HepG2 (cell line): ENCODE data around the gene CATSPERD. TPM values are rescaled to one million over a fixed set of nuclear protein-coding genes. Genes with fewer than 3 reads are reported as not detected.

Experiments used
- CBX2 ChIP-seq, 2 experiments: fragments of 200-600 bp in 1 of 2; sonication (generic); formaldehyde crosslinking in 1 of 2; IDR thresholded peaks; 2 replicates each; pipeline versions ENCODE4 v1.7.0 to v1.8.1; 2018 to 2022; ENCODE audit warnings: low read depth in 2 of 2, low read length in 1 of 2, mild to moderate bottlenecking in 1 of 2, missing genetic modification reagents in 1 of 2
- GLI4 ChIP-seq: sonication (generic); formaldehyde crosslinking; IDR thresholded peaks from 2 replicates; pipeline ENCODE4 v1.5.1; 2020; ENCODE audit warnings: missing genetic modification reagents, mild to moderate bottlenecking, moderate library complexity, borderline replicate concordance
- GZF1 ChIP-seq: sonication (generic); formaldehyde crosslinking; IDR thresholded peaks from 2 replicates; pipeline ENCODE4 v1.5.1; 2020; ENCODE audit warnings: mild to moderate bottlenecking, missing genetic modification reagents
- JUNB ChIP-seq: sonication (generic); formaldehyde crosslinking; IDR thresholded peaks from 2 replicates; pipeline ENCODE4 v1.8.0; 2022; ENCODE audit warnings: missing genetic modification reagents, mild to moderate bottlenecking, borderline replicate concordance
- LCORL ChIP-seq, 2 experiments: fragments of 450-650 bp in 1 of 2; sonication (generic) in 1 of 2; formaldehyde crosslinking in 1 of 2; IDR thresholded peaks; 2 replicates each; pipeline versions ENCODE4 v1.5.0 to v1.6.1; 2017 to 2020; ENCODE audit warnings: antibody characterized with exemption in 1 of 2, missing genetic modification reagents in 1 of 2
- RFXAP ChIP-seq: sonication (generic); formaldehyde crosslinking; IDR thresholded peaks from 2 replicates; pipeline ENCODE4 v1.4.0; 2020; ENCODE audit warnings: missing genetic modification reagents, borderline replicate concordance
- SETDB1 ChIP-seq: sonication (generic); formaldehyde crosslinking; IDR thresholded peaks from 2 replicates; pipeline ENCODE4 v1.5.1; 2020; ENCODE audit warnings: missing genetic modification reagents, mild to moderate bottlenecking, borderline replicate concordance
- SIN3B ChIP-seq: fragments of 150-350 bp; IDR thresholded peaks from 2 replicates; pipeline ENCODE4 v1.6.1; 2014; ENCODE audit warnings: low read length
- SRSF4 ChIP-seq: fragments of 200-400 bp; formaldehyde crosslinking; IDR thresholded peaks from one replicate; pipeline ENCODE4 v1.6.1; 2018; ENCODE audit warnings: mild to moderate bottlenecking, low read depth, low read length, moderate library complexity; ENCODE audit not compliant: poor library complexity, severe bottlenecking
- STAG1 ChIP-seq: sonication (generic); formaldehyde crosslinking; IDR thresholded peaks from 2 replicates; pipeline ENCODE4 v1.4.0; 2020; ENCODE audit warnings: missing genetic modification reagents
- TMF1 ChIP-seq: sonication (generic); formaldehyde crosslinking; IDR thresholded peaks from 2 replicates; pipeline ENCODE4 v1.8.1; 2022; ENCODE audit warnings: low read depth, missing genetic modification reagents
- ZC3H13 ChIP-seq: sonication (generic); formaldehyde crosslinking; IDR thresholded peaks from 2 replicates; pipeline ENCODE4 v1.8.1; 2023; ENCODE audit warnings: mild to moderate bottlenecking, missing genetic modification reagents, moderate library complexity
- ZNF136 ChIP-seq: sonication (generic); formaldehyde crosslinking; IDR thresholded peaks from 2 replicates; pipeline ENCODE4 v1.8.1; 2022; ENCODE audit warnings: low read depth, mild to moderate bottlenecking, moderate library complexity, missing genetic modification reagents
- ZNF207 ChIP-seq: fragments of 450-650 bp; IDR thresholded peaks from 2 replicates; pipeline ENCODE4 v1.6.1; 2016; ENCODE audit warnings: antibody characterized with exemption, borderline replicate concordance
- ZNF251 ChIP-seq: sonication (generic); formaldehyde crosslinking; IDR thresholded peaks from 2 replicates; pipeline ENCODE4 v1.9.0; 2021; ENCODE audit warnings: mild to moderate bottlenecking, missing genetic modification reagents
- ZNF496 ChIP-seq: sonication (generic); formaldehyde crosslinking; IDR thresholded peaks from 2 replicates; pipeline ENCODE4 v1.8.1; 2023; ENCODE audit warnings: mild to moderate bottlenecking, moderate library complexity, missing genetic modification reagents; ENCODE audit not compliant: insufficient replicate concordance
- ZNF614 ChIP-seq: IDR thresholded peaks from 2 replicates; pipeline ENCODE4 v1.6.1; 2018; ENCODE audit warnings: missing biosample characterization, missing genetic modification reagents, inconsistent platforms, borderline replicate concordance
- ZNF773 ChIP-seq: sonication (generic); formaldehyde crosslinking; IDR thresholded peaks from 2 replicates; pipeline ENCODE4 v1.4.0; 2020; ENCODE audit warnings: missing genetic modification reagents, borderline replicate concordance
- polyA plus RNA-seq, 8 experiments: library from polyadenylated mRNA; depleted of rRNA in 3 of 8; stranded (reverse) in 7 of 8; unstranded in 1 of 8; fragments of >200 nt; fragmentation: Illumina TruSeq in 4 of 8; extraction: Trizol in 4 of 8; gene quantifications; 2 replicates each; pipeline versions ENCODE4 v1.2.1 to v1.2.3, GENCODE V29; 2011 to 2016; ENCODE audit warnings: low read depth in 4 of 8, missing spikeins in 1 of 8, mixed read lengths in 1 of 8; ENCODE audit not compliant: insufficient read depth in 1 of 8
- total RNA-seq, 5 experiments: library from RNA; depleted of rRNA; stranded (reverse); fragments of >200 nt; fragmentation: Illumina TruSeq; extraction: Trizol; gene quantifications; 2 replicates each; pipeline ENCODE4 v1.2.3, GENCODE V29; 2016; ENCODE audit warnings: low read depth in 1 of 5
- TF ChIP-seq, protein P1 (sequence below), 2 experiments: sonication (generic) in 1 of 2; formaldehyde crosslinking in 1 of 2; IDR thresholded peaks; 2 replicates each; pipeline versions ENCODE4 v1.4.0 to v1.6.1; 2016 to 2020; ENCODE audit warnings: borderline replicate concordance in 1 of 2, low read depth in 1 of 2, mild to moderate bottlenecking in 1 of 2, missing genetic modification reagents in 1 of 2
- TF ChIP-seq, protein P2 (sequence below): sonication (generic); formaldehyde crosslinking; IDR thresholded peaks from 2 replicates; pipeline ENCODE4 v1.8.1; 2023; ENCODE audit warnings: mild to moderate bottlenecking, moderate library complexity, missing genetic modification reagents
- TF ChIP-seq, protein P3 (sequence below): sonication (generic); formaldehyde crosslinking; conservative IDR thresholded peaks from 2 replicates; pipeline ENCODE4 v1.8.0; 2022; ENCODE audit warnings: mild to moderate bottlenecking, moderate library complexity, missing genetic modification reagents

Gene CATSPERD
- total and polyA plus RNA-seq, 2 of the 13 experiments (the other 11 are each of a cell fraction or from before 2014, with no cell fraction given) = 0.04 TPM; not detected in 1

DNA sequence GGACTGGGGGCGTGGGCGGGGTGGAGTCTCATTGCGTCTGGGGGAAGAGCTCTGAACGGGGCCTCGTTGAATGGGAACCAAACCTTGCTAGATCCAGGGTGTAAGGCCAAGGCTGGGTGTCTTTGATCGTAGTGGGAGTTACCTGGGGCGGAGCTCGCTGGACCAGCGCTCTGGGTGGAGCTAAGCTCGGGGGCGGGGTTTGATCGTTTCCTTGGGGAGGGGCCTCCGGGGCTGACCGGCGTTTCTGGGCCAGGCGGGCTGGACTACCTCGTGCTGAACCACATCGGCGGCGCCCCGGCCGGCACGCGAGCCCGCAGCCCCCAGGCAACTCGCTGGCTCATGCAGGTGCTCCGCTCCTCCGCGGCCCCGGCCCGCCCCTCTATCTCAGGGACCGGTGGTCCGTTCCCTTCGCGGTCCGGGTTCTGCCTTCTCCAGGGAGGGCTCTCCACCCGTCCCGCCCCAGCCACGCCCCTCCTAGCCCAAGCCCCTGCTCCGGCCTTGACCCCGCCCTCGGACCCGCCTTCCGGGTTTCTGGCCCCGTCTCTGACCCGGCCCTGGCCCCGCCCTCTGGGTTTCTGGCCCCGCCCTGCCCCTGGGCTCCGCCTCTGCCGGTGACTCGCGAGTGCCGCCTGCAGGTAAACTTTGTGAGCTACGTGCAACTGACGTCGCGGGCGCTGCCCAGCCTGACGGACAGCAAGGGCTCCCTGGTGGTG, 33.6 kb upstream of the CATSPERD start (continued):
- TF ChIP-seq RFXAP (CRISPR knock-in tag) (0 out of 2 replicates have a peak, but pooled peaks have one; percentile 28), TMF1 (no peak), SETDB1 (CRISPR knock-in tag) (no peak), GLI4 (CRISPR knock-in tag) (no peak), ZC3H13 (CRISPR knock-in tag) (no peak; the same call in 1 of the 2 replicates), SRSF4 (no peak), ZNF496 (CRISPR knock-in tag) (no peak), JUNB (CRISPR knock-in tag) (no peak), CBX2 (IDR thresholded peaks at IDR 0.05; ENCODE audit: low read depth, low read length) (no peak), CBX2 (CRISPR knock-in tag; IDR thresholded peaks at IDR 0.05; ENCODE audit: low read depth) (no peak), ZNF773 (CRISPR knock-in tag) (no peak), SIN3B (no peak; the same call in 1 of the 2 replicates), STAG1 (CRISPR knock-in tag) (peak; percentile 49), GZF1 (CRISPR knock-in tag) (no peak), LCORL (IDR thresholded peaks at IDR 0.05) (no peak), LCORL (CRISPR knock-in tag; IDR thresholded peaks at IDR 0.05) (peak; percentile 59), ZNF614 (CRISPR knock-in tag) (no peak), ZNF251 (CRISPR knock-in tag) (no peak), ZNF136 (CRISPR knock-in tag) (peak; percentile 81; the same call in 1 of the 2 replicates), ZNF207 (no peak)
- TF ChIP-seq, protein P1, sequence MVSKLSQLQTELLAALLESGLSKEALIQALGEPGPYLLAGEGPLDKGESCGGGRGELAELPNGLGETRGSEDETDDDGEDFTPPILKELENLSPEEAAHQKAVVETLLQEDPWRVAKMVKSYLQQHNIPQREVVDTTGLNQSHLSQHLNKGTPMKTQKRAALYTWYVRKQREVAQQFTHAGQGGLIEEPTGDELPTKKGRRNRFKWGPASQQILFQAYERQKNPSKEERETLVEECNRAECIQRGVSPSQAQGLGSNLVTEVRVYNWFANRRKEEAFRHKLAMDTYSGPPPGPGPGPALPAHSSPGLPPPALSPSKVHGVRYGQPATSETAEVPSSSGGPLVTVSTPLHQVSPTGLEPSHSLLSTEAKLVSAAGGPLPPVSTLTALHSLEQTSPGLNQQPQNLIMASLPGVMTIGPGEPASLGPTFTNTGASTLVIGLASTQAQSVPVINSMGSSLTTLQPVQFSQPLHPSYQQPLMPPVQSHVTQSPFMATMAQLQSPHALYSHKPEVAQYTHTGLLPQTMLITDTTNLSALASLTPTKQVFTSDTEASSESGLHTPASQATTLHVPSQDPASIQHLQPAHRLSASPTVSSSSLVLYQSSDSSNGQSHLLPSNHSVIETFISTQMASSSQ (IDR thresholded peaks at IDR 0.05; ENCODE audit: low read depth) = no peak
- TF ChIP-seq, protein P1 (CRISPR knock-in tag; IDR thresholded peaks at IDR 0.05; ENCODE audit: borderline replicate concordance) = no peak; the same call in 1 of the 2 replicates
- TF ChIP-seq, protein P2, sequence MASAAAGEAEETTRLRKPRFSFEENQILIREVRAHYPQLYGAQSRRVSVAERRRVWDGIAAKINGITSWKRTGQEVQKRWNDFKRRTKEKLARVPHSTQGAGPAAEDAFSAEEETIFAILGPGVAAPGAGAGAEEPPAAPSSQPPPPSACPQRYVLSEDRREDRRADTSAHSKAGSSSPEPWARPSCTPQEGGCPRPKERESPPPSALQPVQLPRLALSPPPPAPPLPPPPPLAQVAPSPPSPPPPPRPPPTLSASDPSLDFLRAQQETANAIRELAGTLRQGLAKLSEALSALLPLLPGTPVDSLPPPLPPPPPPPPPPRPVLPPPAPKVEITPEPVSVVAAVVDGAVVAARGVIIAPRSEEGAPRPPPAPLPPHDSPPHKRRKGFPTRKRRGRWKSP (CRISPR knock-in tag) = no peak
- TF ChIP-seq, protein P3, sequence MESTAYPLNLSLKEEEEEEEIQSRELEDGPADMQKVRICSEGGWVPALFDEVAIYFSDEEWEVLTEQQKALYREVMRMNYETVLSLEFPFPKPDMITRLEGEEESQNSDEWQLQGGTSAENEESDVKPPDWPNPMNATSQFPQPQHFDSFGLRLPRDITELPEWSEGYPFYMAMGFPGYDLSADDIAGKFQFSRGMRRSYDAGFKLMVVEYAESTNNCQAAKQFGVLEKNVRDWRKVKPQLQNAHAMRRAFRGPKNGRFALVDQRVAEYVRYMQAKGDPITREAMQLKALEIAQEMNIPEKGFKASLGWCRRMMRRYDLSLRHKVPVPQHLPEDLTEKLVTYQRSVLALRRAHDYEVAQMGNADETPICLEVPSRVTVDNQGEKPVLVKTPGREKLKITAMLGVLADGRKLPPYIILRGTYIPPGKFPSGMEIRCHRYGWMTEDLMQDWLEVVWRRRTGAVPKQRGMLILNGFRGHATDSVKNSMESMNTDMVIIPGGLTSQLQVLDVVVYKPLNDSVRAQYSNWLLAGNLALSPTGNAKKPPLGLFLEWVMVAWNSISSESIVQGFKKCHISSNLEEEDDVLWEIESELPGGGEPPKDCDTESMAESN (CRISPR knock-in tag) = no peak; the same call in 1 of the 2 replicates
